SK-N-SH treated with all-trans-retinoic acid at 6 μM for 48 hours (cell line): ENCODE results near the gene GNA12.

Experiments
- ARNTL ChIP-seq: fragments of 450-650 bp; formaldehyde crosslinking; IDR thresholded peaks from 2 replicates; pipeline ENCODE4 v1.5.0; 2020; ENCODE audit warnings: low read depth, mild to moderate bottlenecking, moderate library complexity, borderline replicate concordance
- ISL1 ChIP-seq: fragments of 250-450 bp; sonication (Bioruptor Pico); IDR thresholded peaks from 2 replicates; pipeline ENCODE4 v2.1.2; 2022; ENCODE audit warnings: mild to moderate bottlenecking, moderate library complexity
- OSR1 ChIP-seq: fragments of 250-450 bp; sonication (Bioruptor Pico); IDR thresholded peaks from 2 replicates; pipeline ENCODE4 v1.8.0; 2022; ENCODE audit warnings: moderate library complexity, mild to moderate bottlenecking, inconsistent platforms
- PPARA ChIP-seq: fragments of 250-450 bp; sonication (Bioruptor Pico); IDR thresholded peaks from 2 replicates; pipeline ENCODE4 v1.5.0; 2020; ENCODE audit warnings: mild to moderate bottlenecking, borderline replicate concordance
- SNAI2 ChIP-seq: fragments of 250-450 bp; sonication (Bioruptor Pico); IDR thresholded peaks from 2 replicates; pipeline ENCODE4 v1.5.0; 2020; ENCODE audit warnings: mild to moderate bottlenecking, moderate library complexity
- ZFP3 ChIP-seq: fragments of 250-450 bp; sonication (Bioruptor Pico); IDR thresholded peaks from 2 replicates; pipeline ENCODE4 v1.5.0; 2020; ENCODE audit warnings: mild to moderate bottlenecking, moderate library complexity
- ZFP30 ChIP-seq: fragments of 450-650 bp; formaldehyde crosslinking; IDR thresholded peaks from 2 replicates; pipeline ENCODE4 v1.5.0; 2022; ENCODE audit warnings: mild to moderate bottlenecking, moderate library complexity
- ZNF8 ChIP-seq: fragments of 450-650 bp; formaldehyde crosslinking; IDR thresholded peaks from 2 replicates; pipeline ENCODE4 v1.5.0; 2020; ENCODE audit warnings: mild to moderate bottlenecking, moderate library complexity

DNA sequence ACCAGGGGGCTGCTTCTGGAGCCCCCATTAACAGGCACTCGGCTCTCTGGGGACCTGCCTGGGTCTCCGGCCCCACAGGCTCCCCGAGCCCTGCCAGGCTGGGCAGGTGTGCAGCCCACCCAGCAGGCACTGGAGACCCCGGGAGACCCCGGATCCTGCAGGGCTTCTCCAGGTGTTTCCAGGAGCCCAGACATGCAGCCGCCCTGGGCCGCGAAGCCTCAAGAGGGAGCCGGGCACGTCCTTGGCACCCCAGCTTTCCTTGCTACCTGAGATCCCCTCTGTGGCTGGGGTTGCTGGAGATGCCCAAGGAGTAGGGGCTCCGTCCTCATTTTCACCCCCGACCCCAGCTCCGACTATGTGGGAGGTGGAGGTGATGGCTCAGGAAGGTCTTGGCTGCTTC, 163.9 kb downstream of the GNA12 start:
- TF ChIP-seq ZNF8, result no peak
- no peak for TF ChIP-seq ZFP3 (CRISPR knock-in tag)
- TF ChIP-seq ZFP30, result no peak
- TF ChIP-seq OSR1 (CRISPR knock-in tag), result no peak
- TF ChIP-seq SNAI2, result no peak
- TF ChIP-seq PPARA (CRISPR knock-in tag), result no peak
- no peak for TF ChIP-seq ISL1
- no peak for TF ChIP-seq ARNTL (CRISPR knock-in tag)
